Measurements from ENCODE around the gene PARN.
"Not testable (repeated sequence)": the region's sequence is repeated elsewhere in the genome, so short reads cannot be mapped to it uniquely, and the experiment has no call there.

The PARN gene

DNA sequence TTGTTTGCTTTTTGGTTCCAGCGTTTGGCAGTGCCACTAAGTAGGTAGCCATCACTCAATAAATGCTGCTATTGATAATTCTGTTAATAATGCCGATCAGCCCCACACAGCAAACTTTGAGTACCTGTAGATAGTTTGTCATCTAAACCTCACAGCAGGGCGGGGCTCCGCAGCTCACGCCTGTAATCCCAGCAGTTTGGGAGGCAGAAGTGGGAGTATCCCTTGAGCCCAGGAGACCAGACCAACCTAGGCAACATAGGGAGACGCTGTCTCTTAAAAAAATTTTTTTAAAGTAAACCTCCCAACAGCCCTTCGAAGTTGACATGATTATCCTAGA is 4.3 kb upstream of the PARN start:
- no peak for DNase-seq (ENCODE audit: low read depth)
- peak overlapping the region; percentile 96 for H3K4me3 ChIP-seq (ENCODE audit: low read depth, low read length)

- peak within 1 kb of the TSS; percentile 96 for H3K4me3 ChIP-seq (ENCODE audit: low read depth, low read length)
- peak; percentile 84 for DNase-seq (ENCODE audit: low read depth)
These were observed 2.9 kb upstream of the PARN start, which contains the start of gene BFAR for GRCh38 chr16:14632693-14633569. Gene BFAR (plus strand): TSS chr16:14632951. CDS start chr16:14644347, 11,396 bp downstream.

DNA sequence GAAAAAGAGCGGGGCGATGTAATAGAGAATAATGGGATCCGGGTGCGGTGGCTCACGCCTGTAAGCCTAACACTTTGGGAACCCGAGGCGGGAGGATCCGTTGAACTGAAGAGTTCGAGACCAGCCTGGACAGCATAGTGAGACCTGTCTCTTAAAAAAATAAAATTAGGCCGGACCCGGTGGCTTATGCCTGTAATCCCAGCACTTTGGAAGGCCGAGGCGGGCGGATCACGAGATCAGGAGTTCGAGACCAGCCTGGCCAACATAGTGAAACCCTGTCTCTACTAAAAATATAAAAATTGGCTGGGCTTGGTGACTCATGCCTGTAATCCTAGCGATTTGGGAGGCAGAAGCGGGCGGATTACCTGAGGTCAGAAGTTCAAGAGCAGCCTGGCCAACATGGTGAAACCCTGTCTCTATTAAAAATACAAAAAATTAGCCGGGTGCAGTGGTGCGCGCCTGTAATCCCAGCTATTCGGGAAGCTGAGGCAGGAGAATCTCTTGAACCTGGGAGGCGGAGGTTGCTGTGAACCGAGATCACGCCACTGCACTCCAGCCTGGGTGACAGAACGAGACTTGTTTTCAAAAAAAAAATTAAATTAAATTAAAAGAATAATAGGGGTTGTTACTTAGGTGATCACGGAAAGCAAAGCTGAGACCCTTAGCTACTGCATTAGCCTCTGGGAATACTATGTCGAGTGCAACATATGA is 715 bp upstream of the PARN start:
- H3K4me3 ChIP-seq (ENCODE audit: low read depth, low read length): peak overlapping the region; percentile 96
- DNase-seq (ENCODE audit: low read depth): not testable (repeated sequence)

GRCh38 chr16:14629612-14629918 is 495 bp downstream of the PARN start:
- H3K4me3 ChIP-seq (ENCODE audit: low read depth, low read length): peak overlapping the region; percentile 96
- DNase-seq (ENCODE audit: low read depth): no peak

- peak overlapping the region; percentile 96 for H3K4me3 ChIP-seq (ENCODE audit: low read depth, low read length)
- no peak for DNase-seq (ENCODE audit: low read depth)
These were observed 1.1 kb downstream of the PARN start for GRCh38 chr16:14628806-14629611.

- DNase-seq (ENCODE audit: low read depth): no peak
- no peak overlapping the region for H3K4me3 ChIP-seq (ENCODE audit: low read depth, low read length)
These were observed 3.0 kb downstream of the PARN start for GRCh38 chr16:14627078-14627477.

GRCh38 chr16:14618566-14618965 is 11.5 kb downstream of the PARN start:
- no peak overlapping the region for H3K4me3 ChIP-seq (ENCODE audit: low read depth, low read length)
- no peak for DNase-seq (ENCODE audit: low read depth)

DNA sequence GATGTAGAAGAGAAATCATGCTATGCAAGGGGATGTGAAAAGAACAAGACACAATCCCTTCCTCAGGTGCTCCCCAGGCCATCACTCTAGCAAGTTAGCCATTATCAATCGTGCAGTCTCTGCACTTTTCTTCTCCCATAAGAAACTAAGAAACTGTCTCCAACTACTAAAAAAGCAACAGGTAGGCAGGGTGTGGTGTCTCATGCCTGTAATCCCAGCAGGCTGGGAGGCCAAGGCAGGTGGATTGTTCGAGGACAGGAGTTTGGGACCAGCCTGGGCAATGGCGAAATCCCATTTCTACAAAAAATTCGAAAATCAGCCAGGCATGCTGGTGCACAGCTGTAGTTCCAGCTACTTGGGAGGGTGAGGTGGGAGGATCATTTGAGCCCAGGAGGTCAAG is 13.8 kb downstream of the PARN start:
- no peak for DNase-seq (ENCODE audit: low read depth)
- H3K4me3 ChIP-seq (ENCODE audit: low read depth, low read length): no peak overlapping the region

DNA sequence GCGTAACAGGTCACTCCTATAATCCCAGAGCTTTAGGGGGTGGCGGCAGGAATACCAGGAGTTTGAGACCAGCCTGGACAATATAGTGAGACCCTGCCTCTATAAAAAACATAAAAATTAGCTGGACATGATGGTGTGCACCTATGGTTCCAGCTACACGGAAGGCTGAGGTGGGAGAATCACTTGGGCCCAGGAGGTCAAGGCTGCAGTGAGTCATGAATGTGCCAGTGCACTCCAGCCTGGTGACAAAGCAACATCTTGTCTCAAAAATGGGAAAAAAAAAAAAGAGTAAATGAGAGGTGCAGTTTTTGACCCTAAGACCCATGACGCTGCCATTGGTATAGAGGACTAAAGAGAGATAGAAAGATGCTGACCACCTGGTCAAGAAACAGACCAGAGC is 16.1 kb downstream of the PARN start:
- H3K4me3 ChIP-seq (ENCODE audit: low read depth, low read length): no peak overlapping the region
- no peak for DNase-seq (ENCODE audit: low read depth)

DNA sequence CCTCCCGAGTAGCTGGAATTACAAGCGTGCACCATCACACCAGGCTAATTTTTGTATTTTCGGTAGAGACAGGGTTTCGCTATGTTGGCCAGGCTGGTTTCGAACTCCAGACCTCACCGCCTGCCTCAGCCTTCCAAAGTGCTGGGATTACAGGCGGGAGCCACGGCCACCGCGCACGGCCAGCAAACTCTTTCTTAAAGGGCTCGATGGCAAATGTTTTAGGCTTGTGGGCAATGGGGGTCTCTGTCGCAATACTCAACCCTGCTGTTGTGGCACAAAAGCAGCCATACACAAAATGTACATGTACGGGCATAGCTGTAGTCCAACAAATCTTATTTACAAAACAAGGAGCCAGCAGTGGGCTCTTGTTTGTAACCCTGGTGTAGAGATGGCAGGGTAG is 18.4 kb downstream of the PARN start:
- no peak overlapping the region for H3K4me3 ChIP-seq (ENCODE audit: low read depth, low read length)
- no peak for DNase-seq (ENCODE audit: low read depth)

GRCh38 chr16:14609716-14610115 is 20.3 kb downstream of the PARN start:
- no peak overlapping the region for H3K4me3 ChIP-seq (ENCODE audit: low read depth, low read length)
- no peak for DNase-seq (ENCODE audit: low read depth)

- H3K4me3 ChIP-seq (ENCODE audit: low read depth, low read length): no peak overlapping the region
- no peak for DNase-seq (ENCODE audit: low read depth)
These were observed 21.5 kb downstream of the PARN start for GRCh38 chr16:14608604-14609003.

DNA sequence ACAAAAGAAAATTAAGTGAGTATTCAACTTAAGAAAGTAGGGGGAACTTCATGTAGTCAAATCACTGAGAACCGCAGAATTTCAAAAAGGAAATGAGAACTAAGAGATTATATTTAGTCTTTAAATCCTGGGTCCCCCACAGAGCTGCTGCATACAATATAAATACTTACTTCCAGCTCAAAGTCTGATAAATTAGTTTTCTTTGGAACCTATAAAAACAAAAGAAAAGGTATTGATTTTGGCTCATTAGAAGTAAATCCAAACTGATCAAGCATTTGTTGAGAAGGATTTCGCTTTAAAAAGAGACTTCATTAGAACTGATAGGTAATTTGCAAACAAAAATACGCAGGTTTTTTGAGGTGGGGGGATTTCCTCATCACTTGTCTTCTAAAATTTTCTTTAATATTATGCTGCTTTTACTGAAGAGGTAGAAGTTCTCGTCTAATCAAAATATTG is 21.9 kb downstream of the PARN start:
- no peak for DNase-seq (ENCODE audit: low read depth)
- H3K4me3 ChIP-seq (ENCODE audit: low read depth, low read length): no peak overlapping the region

GRCh38 chr16:14606102-14606501 is 24.0 kb downstream of the PARN start:
- H3K4me3 ChIP-seq (ENCODE audit: low read depth, low read length): no peak overlapping the region
- no peak for DNase-seq (ENCODE audit: low read depth)

DNA sequence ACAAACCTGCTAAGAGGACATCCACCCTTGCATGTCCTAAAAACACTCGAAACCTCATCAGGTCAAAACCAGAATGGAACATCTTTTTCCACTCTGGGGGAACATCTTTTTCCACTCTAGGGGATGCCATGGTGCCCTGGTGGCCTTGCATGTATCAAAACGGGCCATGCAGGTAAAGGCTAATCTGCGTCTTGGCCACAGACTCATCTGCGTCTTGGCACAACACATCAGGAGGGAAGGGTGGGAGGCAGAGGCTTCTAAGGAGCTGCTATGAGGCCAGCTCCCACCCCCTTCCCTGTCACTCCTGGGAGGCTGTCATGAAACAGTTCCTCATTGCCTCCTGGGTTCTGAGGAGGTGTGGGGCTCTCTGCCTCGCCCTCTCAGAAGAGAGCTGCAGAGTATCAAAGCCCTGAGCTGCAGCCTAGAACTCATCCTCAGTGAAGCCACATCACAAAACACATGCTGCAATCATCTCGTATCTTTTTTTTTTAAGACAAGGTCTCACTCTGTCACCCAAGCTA is 27.6 kb downstream of the PARN start:
- DNase-seq (ENCODE audit: low read depth): no peak
- no peak overlapping the region for H3K4me3 ChIP-seq (ENCODE audit: low read depth, low read length)

GRCh38 chr16:14600164-14600563 is 29.9 kb downstream of the PARN start:
- no peak overlapping the region for H3K4me3 ChIP-seq (ENCODE audit: low read depth, low read length)
- peak; percentile 2 for DNase-seq (ENCODE audit: low read depth)

GRCh38 chr16:14586637-14587305 is 43.3 kb downstream of the PARN start:
- no peak overlapping the region for H3K4me3 ChIP-seq (ENCODE audit: low read depth, low read length)
- no peak for DNase-seq (ENCODE audit: low read depth)

DNA sequence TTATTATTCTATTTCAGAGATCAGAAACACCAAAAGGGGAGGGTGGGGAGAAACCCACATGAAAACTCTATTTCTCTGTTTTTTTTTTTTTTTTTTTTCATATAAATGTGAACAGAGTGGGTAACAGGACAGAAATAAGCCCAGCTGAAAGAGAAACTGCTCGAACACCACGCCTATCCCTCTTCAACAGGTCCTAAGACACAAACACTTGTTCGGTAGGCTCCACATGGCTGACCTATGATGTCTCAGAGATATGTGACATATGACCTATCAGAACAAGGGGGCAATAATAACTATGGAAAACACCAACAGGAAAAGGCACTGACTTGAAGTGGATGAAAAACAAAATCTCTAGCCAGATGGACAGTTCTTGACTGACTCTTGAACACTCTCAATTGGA is 44.8 kb downstream of the PARN start:
- no peak overlapping the region for H3K4me3 ChIP-seq (ENCODE audit: low read depth, low read length)
- DNase-seq (ENCODE audit: low read depth): no peak

DNA sequence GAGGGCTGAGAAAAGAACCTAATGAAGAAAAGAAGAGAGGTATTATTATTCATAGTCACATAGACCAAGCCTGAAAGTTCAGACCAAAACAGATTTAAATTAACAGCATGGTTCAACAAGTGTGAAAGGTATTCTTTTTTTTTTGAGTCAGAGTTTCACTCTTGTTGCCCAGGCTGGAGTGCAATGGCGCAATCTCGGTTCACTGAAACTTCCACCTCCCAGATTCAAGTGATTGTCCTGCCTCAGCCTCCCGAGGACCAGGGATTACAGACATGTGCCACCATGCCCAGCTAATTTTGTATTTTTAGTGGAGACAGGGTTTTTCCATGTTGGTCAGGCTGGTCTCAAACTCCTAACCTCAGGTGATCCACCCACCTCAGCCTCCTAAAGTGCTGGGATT is 49.1 kb downstream of the PARN start:
- not testable (repeated sequence) for H3K4me3 ChIP-seq (ENCODE audit: low read depth, low read length); DNase-seq (ENCODE audit: low read depth)
